H1 (cell line): ENCODE data around the gene DTD1. TPM values are rescaled to one million over a fixed set of nuclear protein-coding genes. Genes with fewer than 3 reads are reported as not detected.

ENCODE experiments used
- CHD1 ChIP-seq: IDR thresholded peaks from 2 replicates; pipeline ENCODE4 v1.6.1; 2012; ENCODE audit warnings: low read depth, low read length, improper control_type of control experiment
- HDAC2 ChIP-seq, 2 experiments: fragments of 300-600 bp in 1 of 2; sonication (generic) in 1 of 2; IDR thresholded peaks; 2 replicates each; pipeline ENCODE4 v1.6.1; 2011 to 2012; ENCODE audit warnings: low read depth in 2 of 2, low read length in 2 of 2, mild to moderate bottlenecking in 2 of 2, moderate library complexity in 2 of 2, borderline replicate concordance in 1 of 2, inconsistent platforms in 1 of 2
- JUN ChIP-seq: IDR thresholded peaks from 2 replicates; pipeline ENCODE4 v1.6.1; 2011; ENCODE audit warnings: low read depth, mild to moderate bottlenecking, improper control_type of control experiment, low read length
- RFX5 ChIP-seq: IDR thresholded peaks from 2 replicates; pipeline ENCODE4 v1.6.1; 2011; ENCODE audit warnings: low read depth, low read length, improper control_type of control experiment, borderline replicate concordance
- USF2 ChIP-seq: IDR thresholded peaks from 2 replicates; pipeline ENCODE4 v1.6.1; 2011; ENCODE audit warnings: low read length, improper control_type of control experiment
- polyA plus RNA-seq, 7 experiments: library from polyadenylated mRNA; depleted of rRNA in 3 of 7; stranded (reverse) in 5 of 7; unstranded in 2 of 7; fragments of >200 nt in 5 of 7; fragments of 200-250 nt in 2 of 7; gene quantifications; 1 replicate in 5 of 7; 2 replicates in 1 of 7; 4 replicates in 1 of 7; pipeline versions ENCODE4 v1.2.1 to v1.2.3, GENCODE V29; 2011 to 2013; ENCODE audit warnings: missing spikeins in 2 of 7, mixed read lengths in 2 of 7
- total RNA-seq: library from RNA; stranded (reverse); fragmentation: NEBNext Ultra II Directional; extraction: Animal tissue kit (Norgen Biotek cat#: 25700); gene quantifications from 2 replicates; pipeline ENCODE4 v1.2.1, GENCODE V29; 2021

The DTD1 gene
- total and polyA plus RNA-seq, 2 of the 8 experiments (the other 6 are each of a cell fraction or from before 2014, with no cell fraction given): 49.7 to 66.6 TPM

GRCh38 chr20:18692447-18692846 lies 104.6 kb downstream of the DTD1 start (continued):
- TF ChIP-seq HDAC2 (IDR thresholded peaks at IDR 0.05; ENCODE audit: borderline replicate concordance in 1 of 2, low read depth in 2 of 2, low read length in 2 of 2): no peak
- no peak for TF ChIP-seq USF2
- TF ChIP-seq JUN: no peak
- TF ChIP-seq RFX5: no peak
- TF ChIP-seq CHD1: no peak
- TF ChIP-seq, all 59 proteins: peak for 0
